ENCODE results near the gene CENPV. TPM values are rescaled to one million over a fixed set of nuclear protein-coding genes. Genes with fewer than 3 reads are reported as not detected.

Gene CENPV
- polyA plus RNA-seq, 3 donors, result 71.8 to 90.3 (median 76.7) TPM

DNA sequence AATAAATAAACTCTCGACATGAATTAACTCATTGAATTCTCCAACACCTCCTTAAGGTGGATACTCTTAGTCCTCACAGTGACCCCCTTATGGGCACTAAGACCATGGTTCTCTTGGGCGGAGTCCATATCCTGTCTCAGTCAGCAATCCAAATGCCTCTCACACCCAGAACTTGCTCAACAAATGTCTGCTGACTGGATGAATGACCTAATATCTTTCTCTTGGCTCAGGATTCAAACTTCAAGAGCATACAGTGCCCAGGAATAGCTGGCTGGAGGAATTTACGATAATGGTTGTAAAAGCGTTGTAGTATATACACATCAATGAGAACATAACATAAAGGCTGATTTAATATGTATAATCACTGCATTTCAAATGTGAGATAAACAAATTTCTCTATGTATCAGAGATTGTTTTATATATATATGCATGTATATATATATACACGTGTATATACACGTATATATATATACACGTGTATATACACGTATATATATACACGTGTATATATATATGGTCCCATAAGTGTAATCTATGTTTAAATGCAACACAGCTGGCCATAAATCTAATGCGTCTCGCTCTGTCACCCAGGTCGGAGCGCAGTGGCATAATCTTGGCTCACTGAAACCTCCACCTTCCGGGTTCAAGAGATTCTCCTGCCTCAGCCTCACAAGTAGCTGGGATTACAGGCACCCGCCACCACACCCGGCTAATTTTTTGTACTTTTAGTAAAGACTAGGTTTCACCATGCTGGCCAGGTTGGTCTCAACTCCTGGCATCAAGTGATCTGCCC is 21.1 kb upstream of the CENPV start:
- DNase-seq, result no peak

DNA sequence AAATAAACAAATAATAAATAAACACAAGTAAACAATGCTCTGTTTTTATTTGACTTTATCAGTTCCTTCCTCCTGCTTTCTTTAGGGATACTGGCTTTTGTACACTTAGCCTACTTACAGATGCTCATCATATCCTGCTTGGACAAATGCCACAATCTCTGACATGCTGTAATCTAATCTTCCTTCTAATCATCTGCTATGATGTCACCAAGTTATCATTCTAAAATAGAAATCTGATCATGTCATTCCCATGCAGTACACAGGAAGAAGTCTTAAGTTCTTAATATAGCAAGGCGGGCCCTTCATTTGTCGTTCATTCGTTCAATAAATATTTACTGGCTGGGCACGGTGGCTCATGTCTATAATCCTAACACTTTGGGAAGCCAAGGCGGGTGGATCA is 18.5 kb upstream of the CENPV start:
- DNase-seq, result no peak

DNA sequence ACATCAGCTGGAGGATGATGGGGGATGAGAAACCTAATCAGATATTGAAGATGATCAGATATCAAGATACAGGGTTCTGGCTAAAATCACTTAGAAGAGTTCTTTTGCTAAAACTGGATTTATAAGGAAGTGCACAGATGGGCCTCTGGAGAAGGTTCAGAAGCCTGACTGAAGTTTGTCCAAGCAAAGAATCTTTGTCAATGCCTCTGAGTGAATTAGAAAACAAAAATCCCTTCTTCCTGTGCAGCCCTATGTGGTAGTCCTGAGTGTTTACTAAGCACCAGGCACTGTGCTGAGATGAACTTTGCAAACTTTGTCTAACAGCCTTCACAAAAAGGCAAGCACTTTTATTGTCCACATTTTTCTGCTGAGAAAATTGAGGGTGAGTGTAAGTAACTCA is 11.4 kb upstream of the CENPV start:
- DNase-seq, result no peak

DNA sequence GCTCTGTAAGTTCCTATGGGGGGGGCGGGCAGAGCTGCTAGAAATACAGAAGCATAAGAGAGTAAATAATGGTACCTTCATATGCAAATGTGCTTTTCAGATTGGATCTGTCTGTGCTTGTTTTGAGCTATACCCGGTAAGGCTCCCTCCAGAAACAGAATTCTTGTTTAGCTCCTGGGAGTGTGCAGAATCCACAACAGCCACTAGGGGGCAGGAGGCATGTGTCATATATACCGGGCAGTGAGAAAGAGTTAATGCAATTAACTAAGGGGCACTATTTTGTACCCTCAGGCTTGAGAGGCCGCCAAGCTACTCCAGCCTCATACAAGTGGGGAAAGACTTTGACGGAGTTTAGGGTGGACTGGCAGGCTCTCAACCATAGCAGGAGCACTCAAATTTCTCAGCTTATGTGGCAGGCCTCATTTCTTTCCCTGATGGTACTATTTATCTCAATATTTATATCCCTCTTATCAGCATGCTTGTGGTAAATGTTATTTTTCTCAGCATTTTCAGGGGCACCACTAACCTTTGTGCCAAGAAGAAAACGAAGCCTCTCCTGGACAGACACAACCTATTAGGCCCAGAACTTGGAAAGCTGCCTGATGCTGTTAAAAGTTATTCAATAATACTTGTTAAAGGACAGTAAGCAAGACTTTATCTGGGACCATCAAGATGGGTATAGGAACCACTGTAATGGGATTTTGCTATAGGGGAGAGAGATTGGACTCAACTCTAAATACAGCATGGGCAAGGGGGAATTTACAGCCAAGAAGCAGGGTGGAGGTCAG is 10.7 kb upstream of the CENPV start:
- DNase-seq, result peak; percentile 65

DNA sequence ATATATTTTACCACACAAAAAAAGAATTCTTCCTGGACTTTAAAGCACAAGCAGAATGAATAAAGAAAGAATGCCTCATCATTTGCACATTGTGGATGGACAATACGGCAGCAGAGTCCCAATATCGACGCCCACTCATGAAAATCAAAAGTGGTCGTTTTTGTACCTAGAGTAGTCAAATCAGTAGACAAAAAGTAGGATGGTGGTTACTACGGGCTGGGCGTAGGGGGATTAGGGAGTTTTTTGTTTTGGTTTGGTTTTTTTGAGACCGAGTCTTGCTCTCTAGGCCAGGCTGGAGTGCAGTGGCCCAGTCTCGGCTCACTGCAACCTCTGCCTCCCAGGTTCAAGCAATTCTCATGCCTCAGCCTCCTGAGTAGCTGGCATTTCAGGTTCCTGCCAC is 8.6 kb upstream of the CENPV start:
- DNase-seq, result no peak

DNA sequence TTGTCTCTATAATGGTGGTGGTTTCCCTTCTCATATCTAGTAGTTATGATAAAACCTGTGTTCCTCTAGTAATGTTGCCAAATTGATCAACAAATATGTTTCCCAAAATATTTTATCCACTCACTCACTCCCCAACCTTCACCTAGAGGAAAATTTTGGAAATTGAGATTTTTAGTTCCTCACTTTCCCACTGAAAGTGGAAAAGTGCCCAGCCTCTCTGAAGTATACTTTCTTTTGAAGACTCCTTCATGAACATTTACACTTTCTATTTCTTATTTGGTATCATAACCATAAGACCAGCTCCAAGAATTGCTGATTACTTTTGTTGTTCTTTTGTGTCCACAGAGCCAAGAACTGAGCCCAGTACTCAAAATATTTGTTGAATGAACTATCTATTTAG is 5.1 kb upstream of the CENPV start:
- DNase-seq, result no peak

DNA sequence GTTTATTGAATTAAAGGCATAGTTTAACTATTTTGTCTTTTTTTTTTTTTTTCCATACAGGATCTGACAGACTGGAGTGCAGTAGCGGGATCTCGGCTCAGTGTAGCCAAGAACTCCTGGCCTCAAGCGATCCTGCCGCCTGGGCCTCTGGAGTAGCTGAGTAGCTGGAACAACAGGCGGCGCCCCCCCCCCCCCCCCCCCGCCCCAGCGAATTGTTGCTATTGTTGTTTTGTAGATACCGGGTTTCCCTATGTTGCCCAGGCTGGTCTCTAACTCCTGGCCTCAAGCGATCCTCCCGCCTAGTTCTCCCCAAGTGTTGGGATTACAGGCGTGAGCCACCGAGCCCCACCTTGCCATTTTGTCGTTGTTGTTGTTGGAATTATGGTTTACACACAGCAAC is 1.3 kb upstream of the CENPV start:
- no peak for DNase-seq

DNA sequence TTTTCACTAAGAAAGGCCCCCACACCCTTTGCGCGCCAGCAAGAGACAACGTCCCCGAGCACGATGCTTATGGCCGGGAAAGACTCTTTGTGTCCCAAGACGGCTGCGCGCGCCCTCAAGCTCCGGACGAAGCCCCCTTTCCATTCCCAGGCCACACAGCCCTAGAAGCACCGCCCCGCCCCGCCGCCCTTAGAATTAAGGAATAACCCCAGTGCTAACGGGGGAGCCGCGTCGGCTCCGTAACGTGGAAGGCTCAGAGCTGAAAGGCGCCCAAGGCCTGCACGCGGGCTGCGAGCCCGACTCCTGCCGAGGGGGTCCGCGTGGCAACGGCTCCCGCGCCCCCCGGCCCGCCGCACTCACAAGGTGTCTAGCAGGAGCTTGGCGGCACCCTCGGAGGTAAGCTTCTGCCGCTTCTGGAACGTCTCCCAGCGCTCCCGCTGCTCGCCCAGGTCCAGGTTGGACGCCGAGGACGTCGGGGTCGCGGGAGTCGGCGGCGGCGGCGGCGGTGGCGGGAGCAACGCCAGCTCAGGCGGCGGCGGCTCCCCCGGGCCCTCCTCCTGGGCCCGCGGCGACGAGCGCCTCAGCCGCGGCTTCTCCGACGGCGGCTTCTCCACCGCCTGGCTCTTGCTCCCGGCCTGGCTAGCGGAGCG is 477 bp downstream of the CENPV start:
- peak; percentile 48 for DNase-seq

DNA sequence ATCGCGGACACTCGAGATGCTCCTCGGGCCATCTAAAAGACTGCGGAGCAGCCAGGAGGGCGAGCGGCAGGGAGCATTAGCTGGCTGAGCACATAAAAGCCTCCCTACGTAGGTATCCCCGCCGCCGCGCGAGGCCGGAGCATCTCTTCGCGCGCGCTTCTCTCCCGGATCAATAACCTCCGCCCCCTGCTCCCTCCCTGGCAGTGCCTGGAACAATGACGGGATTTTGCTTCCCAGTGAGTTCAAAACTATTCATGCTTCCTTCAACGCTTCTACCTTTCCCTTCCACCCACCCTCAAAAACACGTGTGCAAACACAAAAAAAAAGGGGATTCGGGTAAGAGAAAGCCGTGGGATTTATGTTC is 984 bp downstream of the CENPV start:
- DNase-seq, result no peak

DNA sequence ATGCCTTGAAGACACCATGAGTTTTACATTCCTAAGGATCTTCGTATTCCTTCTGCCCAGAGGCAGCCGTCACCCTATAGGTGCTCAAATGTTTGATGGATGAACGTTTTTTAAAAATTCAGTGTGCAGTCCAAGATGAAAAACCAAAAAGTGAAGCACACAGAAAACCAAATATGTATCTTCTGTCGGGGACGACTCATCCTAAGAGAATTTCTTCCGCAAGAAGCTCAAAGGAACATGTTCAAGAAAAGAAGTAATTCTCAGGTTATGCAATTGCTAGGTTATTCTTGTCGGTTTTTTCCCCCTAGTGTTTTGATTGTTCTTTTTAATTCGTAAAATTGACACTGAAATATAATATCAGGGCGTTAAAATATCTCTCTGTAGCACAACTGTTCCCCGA is 1.4 kb downstream of the CENPV start:
- DNase-seq, result no peak

DNA sequence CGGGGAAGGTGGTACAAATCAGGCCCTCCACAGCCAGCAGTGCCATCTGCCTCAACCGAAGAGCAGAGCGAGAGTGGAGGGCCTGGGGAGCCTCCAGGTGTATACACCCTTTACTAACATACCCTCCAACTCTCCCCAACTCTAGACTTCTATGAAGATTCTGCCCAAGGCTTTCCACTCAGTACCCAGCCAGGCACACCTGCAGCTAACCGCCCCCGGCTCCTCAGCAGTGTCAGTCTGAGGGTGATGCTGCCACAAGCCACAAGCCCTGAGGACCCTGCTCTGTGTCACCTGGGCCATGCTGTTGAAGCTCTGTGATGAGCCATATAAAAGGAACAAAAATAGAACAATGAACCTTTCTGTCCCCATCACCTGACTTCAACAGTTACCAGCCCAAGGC is 3.8 kb downstream of the CENPV start:
- no peak for DNase-seq

DNA sequence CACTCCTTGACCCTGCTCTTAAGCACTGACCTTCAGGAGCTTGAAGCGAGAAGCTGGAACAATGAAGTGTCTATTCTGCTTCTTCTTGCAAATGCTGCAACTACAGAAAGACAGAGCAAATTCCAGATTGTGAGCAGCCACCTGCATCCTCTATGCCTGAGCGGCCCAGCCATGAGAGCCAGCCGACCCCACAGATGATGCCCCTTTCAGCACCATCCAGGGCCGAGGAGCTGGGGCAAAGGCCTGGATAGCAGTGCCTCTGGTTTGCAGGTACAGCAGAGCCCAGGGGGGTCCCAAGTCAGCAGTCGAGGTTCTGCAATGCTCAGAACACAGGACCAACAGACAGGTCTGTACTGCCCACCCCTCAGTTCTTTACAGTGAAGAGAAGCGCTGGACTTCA is 4.7 kb downstream of the CENPV start:
- no peak for DNase-seq

DNA sequence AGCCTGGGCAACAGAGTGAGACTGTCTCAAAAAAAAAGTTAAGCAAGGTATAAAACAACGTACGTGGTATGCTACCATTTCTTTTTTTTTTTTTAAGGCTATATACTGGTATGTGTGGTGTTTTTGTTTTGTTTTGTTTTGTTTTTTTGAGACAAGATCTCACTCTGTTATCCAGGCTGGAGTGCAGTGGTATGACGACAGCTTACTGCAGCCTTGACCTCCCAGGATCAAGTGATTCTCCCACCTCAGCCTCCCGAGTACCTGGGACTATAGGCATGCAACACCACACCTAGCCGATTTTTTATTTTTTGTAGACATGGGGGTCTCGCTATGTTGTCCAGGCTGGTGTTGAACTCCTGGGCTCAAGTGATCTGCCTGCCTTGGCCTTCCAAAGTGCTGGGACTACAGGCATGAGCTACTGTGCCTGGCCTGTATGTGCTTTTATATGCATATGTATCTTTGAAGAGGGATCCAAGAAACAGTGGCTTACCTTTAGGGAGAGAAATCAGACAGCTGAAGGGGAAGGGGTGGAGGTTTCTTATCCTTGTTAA is 6.5 kb downstream of the CENPV start:
- DNase-seq, result no peak

DNA sequence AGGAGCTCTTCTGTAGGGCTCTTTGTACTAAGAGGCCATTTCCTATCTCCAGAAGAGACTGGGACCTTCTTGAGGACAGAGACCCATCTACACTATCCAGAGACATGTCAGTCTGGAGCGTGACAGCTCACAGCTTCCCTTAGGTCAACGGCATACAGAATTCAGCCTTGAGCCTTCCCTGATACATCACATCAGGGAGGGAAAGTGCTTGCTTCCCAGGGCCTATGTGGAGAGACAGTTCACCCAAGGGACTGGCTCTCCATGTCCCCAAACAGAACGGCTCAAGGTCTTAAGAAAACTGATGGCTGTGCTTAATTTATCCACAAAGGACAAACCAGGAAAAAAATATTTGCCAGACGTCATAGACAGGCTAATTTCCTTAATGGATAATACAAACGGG is 7.7 kb downstream of the CENPV start:
- DNase-seq, result no peak

DNA sequence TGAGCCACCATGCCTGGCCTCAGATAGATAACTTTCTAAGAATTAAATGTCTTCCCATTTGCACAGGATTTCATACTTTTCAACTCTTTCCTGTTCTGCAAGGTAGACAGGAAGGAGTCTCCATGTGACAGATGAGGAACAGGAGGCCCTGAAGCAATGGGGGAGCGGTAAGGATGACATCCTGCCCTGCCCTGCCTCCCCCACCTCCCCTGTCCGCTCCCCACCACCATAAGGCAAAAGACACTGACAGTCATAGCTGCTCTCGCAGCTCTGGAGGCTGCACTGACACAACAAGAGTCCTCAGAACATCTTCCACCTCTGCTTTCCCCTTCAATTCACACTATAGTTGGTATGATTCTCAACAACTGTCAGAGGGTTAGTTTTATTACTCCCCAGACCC is 9.7 kb downstream of the CENPV start:
- DNase-seq, result no peak

DNA sequence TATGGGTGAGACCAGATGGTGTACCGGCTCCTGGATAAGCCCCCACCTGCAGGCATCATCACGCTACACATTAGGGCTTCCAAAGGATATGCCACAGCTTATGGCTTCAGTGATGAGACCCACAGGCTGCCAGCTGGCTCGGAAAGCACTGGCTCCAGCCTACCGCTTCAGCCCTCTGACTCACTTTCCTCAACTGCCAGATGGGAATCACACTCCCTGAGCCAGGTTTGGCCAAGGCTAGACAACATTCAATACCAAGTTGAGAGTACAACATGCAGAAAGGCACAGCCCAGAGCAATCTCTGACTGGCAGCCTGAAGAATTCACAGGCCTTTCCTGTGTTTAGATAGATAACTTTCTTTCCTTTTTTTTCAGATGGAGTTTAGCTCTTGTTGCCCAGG is 10.3 kb downstream of the CENPV start:
- no peak for DNase-seq

DNA sequence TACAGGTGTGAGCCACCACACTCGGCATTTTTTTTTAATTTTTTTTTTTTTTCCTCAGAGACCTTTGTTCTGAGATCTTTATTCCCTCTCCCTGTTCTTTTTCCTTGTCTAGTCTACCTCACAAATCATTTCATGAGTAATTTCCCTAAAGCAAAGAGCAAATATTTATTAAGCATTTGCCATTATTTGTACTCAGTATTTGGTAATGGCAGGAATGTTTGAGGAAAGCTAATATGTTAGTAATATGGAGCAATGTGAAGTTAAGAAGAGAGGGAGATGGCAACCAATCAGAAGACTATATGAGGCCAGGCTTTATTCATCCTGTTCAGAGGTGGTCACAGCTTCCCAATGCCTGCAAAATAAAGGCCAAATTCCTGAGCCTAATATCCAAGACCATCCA is 13.3 kb downstream of the CENPV start:
- DNase-seq, result no peak

DNA sequence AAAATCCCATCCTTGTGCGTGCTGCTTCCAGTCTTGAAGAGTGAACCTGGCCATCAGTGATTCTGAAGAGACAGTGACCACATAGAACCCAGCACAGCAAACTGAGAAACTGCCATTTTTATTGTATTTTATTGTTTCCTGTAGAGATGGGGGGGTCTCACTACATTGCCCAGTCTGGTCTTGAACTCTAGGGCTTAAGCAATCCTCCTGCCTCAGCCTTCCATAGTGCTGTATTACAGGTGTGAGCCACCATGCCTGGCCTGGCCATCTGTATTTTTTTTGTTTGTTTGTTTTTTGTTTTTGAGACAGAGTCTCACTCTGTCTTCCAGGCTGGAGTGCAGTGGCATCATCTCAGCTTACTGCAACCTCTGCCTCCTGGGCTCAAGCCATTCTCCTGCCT is 13.9 kb downstream of the CENPV start:
- DNase-seq, result no peak

DNA sequence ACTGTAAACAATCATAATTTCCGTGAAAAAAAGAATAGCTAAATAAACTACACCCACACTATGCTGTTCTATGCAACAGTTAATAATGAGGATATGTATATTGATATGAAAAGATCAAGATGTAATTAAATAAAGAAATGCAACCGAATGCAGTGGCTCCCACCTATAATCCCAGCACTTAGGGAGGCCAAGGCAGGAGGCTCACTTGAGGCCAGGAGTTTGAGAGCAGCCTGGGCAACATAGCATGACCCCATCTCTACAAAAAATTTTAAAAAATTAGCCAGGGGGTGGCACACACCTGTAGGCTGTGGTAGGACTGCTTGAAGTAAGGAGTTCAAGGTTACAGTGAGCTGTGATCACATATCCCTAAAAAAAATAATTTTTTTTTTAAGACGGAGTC is 14.9 kb downstream of the CENPV start:
- DNase-seq, result no peak

DNA sequence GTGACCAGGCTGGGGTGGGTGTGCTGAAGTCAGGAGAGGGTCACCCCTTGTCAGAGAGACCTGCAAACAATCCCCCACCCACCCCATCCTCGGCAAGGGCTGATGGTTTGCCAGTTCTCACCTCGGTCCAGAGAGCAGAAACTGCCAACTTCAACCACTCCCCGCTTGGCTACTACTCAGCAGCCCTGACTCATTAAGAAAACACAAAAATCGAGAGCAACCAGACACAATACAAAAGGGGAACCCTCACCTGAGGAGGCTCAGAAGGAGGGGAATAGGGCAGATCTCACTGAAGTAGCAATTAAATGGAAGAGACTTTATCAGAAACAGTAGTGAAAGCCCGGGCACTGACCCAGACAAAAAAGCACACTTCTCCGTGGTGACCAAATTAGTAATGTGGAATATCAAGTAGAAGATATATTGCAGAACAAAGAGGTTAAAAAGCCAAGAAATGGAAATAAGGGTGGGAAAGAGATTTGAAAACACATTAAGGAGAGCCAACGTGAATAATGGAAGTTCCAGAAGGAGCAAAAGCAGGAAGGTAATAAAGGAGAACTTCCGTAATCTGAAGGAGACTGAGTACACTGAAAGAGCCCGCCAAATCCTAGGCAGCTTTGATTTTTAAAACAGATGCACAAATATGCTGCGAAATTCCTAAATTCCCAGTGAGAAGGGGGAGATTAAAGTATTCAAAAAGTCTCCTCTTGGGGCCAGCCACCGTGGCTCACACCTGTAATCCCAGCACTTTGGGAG is 23.6 kb downstream of the CENPV start:
- no peak for DNase-seq

DNA sequence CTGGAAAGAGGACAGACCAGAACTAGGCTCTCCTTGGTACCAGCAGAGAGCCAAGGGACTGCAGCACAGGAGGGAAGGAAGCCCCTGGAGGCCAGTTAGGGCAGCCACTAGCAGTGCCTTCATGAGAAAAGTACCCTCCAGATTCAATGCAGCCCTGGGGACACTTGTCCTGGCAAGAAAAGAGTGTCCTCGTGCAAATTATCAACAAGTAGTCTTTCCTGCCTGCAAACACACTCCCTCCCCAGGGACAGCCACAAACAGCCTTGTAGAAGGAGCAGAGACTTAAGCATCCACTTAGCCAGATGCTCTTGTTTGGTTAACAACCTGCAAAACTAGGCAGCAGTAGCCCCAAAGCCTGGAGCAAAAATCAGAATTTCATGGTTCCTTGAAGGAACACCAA is 24.3 kb downstream of the CENPV start:
- no peak for DNase-seq

DNA sequence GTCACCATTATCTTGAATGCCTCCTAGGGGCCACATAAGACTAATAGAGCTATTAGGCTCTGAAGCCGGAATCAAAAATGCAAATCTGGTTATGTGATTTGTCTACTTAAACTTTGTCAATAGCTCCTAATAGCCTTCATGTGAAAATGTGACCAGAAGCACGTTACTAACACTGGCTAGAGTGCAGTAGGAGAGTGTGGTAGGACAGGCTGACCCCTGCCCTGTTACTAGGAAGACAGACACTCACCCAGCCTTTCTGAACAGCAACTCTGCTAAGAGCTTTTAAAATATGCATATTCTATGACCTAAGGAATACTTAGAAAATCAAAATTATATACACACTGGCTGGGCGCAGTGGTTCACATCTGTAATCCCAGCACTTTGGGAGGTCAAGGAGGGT is 26.3 kb downstream of the CENPV start:
- DNase-seq, result no peak
